ELR (cell line): Measurements from ENCODE around the gene SELENOV.
"Not testable (repeated sequence)": the region's sequence is repeated elsewhere in the genome, so short reads cannot be mapped to it uniquely, and the experiment has no call there.

ENCODE experiments used
- DNase-seq: peaks from one replicate; pipeline ENCODE4 v3.0.0-alpha.2; 2015; ENCODE audit warnings: low read depth

The SELENOV gene

GRCh38 chr19:39514840-39515550, at the start of gene SELENOV:
Gene SELENOV (plus strand): TSS chr19:39515139. CDS start chr19:39515213, 74 bp downstream.
- DNase-seq = no peak

DNA sequence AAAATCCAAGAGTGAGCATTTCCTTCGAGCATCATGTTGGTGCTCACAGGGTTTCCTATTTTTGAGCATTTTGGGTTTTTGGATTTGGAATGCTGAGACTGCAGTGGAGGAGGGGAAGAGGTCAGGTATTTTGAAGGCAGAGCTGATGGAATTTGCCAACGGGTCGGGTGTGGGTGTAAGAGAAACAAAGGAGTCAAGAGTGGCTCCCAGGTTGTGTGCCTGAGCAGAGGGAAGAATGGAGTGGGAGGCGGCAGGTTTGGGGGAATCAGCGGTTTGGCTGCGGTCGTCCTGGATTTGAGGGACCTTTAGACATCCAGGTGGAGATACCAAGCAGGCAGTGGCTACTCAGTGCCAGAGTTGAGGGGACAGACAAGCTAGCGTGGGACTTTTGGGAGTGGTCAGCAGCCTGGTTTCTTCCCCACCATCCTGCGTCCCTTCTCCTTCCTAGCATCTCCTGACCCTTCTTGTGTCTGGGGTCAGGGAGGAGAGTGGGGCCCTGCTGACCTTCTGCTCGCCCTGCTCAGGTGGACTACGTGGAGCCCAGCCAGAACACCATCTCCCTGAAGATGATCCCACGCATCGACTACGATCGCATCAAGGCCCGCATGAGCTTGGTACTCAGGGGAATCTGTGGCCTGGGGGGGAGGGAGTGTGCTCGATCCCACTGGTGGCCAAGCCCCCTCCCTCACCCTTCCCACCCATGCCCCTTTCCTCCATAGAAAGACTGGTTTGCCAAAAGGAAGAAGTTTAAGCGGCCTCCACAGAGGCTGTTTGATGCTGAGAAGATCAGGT, 48.8 kb upstream of the SELENOV start:
- DNase-seq = no peak

DNA sequence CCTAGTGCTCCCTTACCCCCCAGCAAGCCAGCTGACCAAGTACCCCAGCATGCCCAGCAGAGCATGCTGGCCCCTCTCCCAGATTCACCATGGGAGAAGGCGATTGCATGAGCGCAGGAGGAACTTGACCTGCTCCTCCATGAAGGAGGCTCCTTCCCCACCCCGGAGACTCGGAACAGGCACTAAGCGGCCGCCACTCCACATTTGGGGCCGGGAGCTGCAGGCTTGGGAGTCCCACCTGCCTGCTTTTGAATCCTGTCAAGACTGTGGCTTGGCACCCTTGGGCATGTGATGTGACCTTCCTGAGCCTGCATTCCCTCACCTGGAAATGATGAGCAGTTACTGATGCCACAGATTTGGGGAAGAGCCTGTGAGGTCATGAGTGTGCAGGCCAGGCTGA, 47.0 kb upstream of the SELENOV start:
- no peak for DNase-seq

- DNase-seq = no peak
Measured at GRCh38 chr19:39469036-39469435, 45.9 kb upstream of the SELENOV start.

DNA sequence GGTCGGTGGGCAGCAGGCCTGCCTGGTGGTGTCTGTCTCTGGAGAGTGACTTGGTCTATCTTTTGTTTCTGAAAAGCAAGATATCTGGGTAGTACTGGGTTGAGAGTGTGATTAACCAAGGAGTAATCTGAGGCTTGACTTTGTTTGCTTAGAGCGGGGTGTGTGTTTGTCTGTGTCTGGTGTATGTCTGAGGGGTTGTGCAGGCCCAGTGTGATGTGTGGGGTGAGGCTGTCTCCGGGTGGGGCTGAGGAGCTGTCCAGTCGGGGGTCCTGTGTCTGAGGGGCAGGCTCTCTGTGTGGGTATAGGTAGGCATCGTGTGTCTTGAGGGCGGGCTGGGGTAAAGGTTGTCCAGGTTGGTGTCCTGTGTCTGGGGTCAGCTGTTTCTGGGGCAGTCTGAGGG, 45.4 kb upstream of the SELENOV start:
- no peak for DNase-seq

- peak; percentile 51 for DNase-seq
Measured at GRCh38 chr19:39470724-39471339, 44.1 kb upstream of the SELENOV start.

- no peak for DNase-seq
Measured at GRCh38 chr19:39471756-39472536, 43.0 kb upstream of the SELENOV start.

- no peak for DNase-seq
Measured at GRCh38 chr19:39472746-39473442, 42.0 kb upstream of the SELENOV start.

DNA sequence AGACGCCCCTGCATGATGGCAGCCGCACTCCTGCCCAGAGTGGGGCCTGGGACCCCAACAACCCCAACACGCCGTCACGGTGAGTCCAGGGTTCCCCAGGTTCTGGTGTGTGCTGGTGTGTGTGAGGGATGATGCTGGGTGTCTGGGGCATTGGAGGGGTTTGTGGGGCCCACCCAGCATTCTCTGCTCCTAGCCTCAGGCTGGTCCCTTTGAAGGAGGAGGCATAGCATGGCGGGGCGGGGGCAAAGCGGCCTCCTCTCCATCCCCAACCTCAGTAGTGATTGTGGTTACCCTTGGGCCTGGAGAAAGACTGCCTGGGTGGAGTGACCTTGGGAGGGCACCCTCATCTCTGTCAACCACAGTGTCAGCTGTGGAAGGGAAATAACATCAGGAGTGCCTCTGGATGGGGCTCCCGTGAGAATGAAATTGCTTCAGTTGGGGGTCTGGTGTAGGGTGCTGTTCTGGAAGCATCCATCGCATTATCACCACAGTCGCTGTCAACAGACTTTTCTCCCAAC, 41.4 kb upstream of the SELENOV start:
- no peak for DNase-seq

- DNase-seq = peak; percentile 40
Measured at GRCh38 chr19:39474139-39474620, 40.8 kb upstream of the SELENOV start.

GRCh38 chr19:39475748-39476147, 39.2 kb upstream of the SELENOV start:
- no peak for DNase-seq

- not testable (repeated sequence) for DNase-seq
Measured at GRCh38 chr19:39479319-39479801, 35.6 kb upstream of the SELENOV start.

DNA sequence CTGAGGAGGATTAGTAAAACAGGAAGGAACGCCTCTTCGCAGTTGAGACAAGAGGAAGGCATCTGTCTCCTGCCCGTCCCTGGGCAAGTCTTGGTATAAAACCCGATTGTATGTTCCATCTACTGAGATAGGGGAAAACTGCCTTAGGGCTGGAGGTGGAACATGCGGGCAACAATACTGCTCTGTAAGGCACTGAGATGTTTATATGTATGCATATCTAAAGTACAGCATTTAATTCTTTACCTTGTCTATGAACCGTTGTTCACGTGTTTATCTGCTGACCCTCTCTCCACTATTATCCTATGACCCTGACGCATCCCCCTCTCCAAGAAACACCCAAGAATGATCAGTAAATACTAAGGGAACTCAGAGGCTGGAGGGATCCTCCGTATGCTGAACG, 35.0 kb upstream of the SELENOV start:
- DNase-seq = no peak

DNA sequence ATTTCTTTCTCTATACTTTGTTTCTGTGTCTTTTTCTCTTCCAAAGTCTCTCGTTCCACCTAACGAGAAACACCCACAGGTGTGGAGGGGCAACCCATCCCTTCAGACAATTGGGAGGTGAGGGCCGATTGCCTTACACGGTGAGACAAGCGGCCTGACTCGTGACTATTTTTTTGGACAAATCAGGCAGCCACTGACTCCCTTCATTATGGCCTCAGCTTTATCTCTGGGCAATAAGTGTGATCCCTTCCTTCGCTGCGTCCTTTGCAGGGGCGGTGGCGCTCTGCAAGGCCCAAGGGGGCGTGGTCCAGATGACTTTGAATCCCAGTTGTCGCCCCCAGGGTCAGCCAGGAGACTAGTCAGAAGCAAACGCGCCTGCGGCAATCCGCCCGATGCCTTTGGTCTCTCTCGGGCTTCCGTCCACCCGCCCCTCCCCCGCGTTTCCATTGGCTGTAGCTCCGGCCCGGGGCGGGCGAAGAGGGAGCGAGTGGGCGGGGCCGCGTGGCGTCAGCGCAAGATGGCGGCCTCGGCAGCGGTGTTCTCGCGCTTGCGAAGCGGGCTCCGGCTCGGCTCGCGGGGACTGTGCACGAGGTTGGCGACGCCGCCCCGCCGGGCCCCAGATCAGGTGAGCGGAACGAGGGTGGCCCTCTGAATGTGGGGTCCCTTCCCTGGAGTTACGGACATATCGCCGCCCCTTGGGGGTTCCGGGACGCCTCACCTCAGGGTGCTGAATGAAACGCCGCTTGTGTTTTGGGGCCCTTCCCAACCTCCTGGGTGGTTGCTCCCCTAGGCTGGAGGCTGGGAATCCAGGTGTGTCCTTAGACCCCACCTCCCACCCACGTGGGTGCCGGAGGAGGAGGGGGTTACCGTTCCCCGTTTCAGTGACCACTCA, 34.4 kb upstream of the SELENOV start, which contains the start of gene TIMM50:
Gene TIMM50, plus strand, starts transcription at position 502 of the 892 bp plus-strand sequence. Its CDS starts 16 bp downstream, at position 518.
- peak; percentile 98 for DNase-seq

DNA sequence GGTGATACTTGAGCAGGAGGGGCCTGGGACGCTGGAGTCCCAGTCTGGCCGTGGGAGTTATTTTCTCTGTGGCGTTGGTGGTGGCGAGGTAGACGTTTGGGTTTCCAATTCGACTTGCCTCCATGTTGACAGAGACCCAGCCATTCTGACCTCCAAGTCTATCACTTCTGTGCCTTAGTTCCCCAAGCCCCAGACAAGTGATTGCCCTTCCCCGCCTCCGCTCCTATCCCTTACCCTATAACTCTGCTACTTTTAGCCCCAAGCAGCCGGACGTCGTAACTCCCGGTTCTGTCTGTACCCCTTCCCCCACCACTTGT, 33.8 kb upstream of the SELENOV start:
- peak; percentile 27 for DNase-seq

DNA sequence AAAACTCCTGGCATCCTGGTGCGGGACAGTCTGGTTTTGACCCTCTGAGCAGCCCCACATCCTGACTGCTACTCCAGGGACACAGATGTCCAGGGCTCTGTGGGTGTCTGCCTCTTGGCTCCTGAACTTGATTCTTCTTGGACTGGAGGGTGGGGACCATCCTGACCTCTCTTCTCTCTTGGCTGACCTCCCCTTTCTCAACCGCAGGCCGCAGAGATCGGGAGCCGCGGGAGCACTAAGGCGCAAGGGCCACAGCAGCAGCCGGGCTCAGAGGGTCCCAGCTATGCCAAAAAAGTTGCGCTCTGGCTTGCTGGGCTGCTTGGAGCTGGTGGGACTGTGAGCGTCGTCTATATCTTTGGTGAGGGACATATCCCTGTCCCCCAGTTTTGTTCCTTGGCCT, 33.3 kb upstream of the SELENOV start:
- no peak for DNase-seq

DNA sequence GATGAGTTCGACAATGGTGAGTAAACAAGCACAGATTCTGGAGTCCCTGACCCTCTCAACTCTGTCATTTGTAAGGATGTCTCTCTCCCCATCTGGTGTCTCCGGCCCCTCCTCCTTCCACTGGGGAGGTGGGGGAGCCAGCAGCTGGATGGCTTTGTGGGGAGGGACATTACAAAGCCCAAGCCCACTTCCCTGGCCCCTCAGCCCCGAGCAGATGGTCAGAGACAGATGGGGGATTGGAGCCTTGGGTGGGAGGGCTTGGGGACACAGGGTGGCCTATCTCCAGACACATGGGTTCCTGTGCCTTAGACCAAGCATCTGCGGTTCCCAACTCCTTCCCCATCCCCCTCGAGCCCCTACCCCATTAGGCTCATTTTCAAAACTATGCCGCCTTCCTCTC, 31.8 kb upstream of the SELENOV start:
- no peak for DNase-seq

- no peak for DNase-seq
Measured at GRCh38 chr19:39489756-39490155, 25.2 kb upstream of the SELENOV start.

DNA sequence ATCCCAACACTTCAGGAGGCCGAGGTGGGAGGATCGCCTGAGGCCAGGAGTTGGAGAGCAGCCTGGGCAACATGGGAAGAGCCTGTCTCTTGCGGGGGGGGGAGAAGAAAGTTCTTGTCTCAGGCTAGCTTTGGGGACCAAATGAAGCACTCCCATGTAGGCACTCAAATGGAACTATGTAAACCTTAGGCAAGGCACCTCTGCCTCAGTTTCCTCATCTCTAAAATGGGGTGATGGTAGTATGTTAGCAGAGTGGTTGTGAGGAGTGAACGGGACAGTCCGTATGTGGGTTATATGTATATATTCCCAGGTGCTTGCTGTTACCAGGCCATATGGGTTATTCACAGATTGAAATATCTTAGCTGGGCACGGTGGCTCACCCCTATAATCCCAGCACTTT, 22.7 kb upstream of the SELENOV start:
- DNase-seq = no peak

- DNase-seq = no peak
Measured at GRCh38 chr19:39492788-39493187, 22.2 kb upstream of the SELENOV start.
